AG08396 (cell line): ENCODE data around the gene MLLT1.
"Not testable (repeated sequence)": the region's sequence is repeated elsewhere in the genome, so short reads cannot be mapped to it uniquely, and the experiment has no call there.

ENCODE experiments used
- DNase-seq: peaks from one replicate; pipeline ENCODE4 v3.0.0; 2012; ENCODE audit warnings: low spot score, mixed read lengths

MLLT1 gene

GRCh38 chr19:6279931-6280591 lies at the start of gene MLLT1:
Gene MLLT1 (minus strand): TSS chr19:6279975. CDS start chr19:6279784, 191 bp downstream.
- peak; percentile 100 for DNase-seq

- no peak for DNase-seq
Measured at GRCh38 chr19:6326815-6327214, 47.0 kb upstream of the MLLT1 start.

- no peak for DNase-seq
Measured at GRCh38 chr19:6325614-6326013, 45.8 kb upstream of the MLLT1 start.

- no peak for DNase-seq
Measured at GRCh38 chr19:6324757-6325156, 45.0 kb upstream of the MLLT1 start.

GRCh38 chr19:6322284-6322683 lies 42.5 kb upstream of the MLLT1 start:
- no peak for DNase-seq

GRCh38 chr19:6319376-6319775 lies 39.6 kb upstream of the MLLT1 start:
- DNase-seq = no peak

GRCh38 chr19:6318772-6319171 lies 39.0 kb upstream of the MLLT1 start:
- no peak for DNase-seq

GRCh38 chr19:6315646-6316045 lies 35.9 kb upstream of the MLLT1 start:
- not testable (repeated sequence) for DNase-seq

GRCh38 chr19:6313398-6313969 lies 33.7 kb upstream of the MLLT1 start:
- no peak for DNase-seq

GRCh38 chr19:6312018-6312417 lies 32.2 kb upstream of the MLLT1 start:
- DNase-seq = no peak

- no peak for DNase-seq
Measured at GRCh38 chr19:6298413-6298812, 18.6 kb upstream of the MLLT1 start.

GRCh38 chr19:6297202-6297601 lies 17.4 kb upstream of the MLLT1 start:
- DNase-seq = no peak

GRCh38 chr19:6292006-6292405 lies 12.2 kb upstream of the MLLT1 start:
- DNase-seq = no peak

- DNase-seq = no peak
Measured at GRCh38 chr19:6288737-6289136, 9.0 kb upstream of the MLLT1 start.

- no peak for DNase-seq
Measured at GRCh38 chr19:6287269-6287885, 7.6 kb upstream of the MLLT1 start.

- no peak for DNase-seq
Measured at GRCh38 chr19:6286676-6287075, 6.9 kb upstream of the MLLT1 start.

- not testable (repeated sequence) for DNase-seq
Measured at GRCh38 chr19:6282393-6282792, 2.6 kb upstream of the MLLT1 start.

GRCh38 chr19:6279620-6279930 lies 200 bp downstream of the MLLT1 start:
- DNase-seq = no peak

GRCh38 chr19:6278740-6279619 lies 795 bp downstream of the MLLT1 start:
- no peak for DNase-seq

GRCh38 chr19:6278051-6278450 lies 1.7 kb downstream of the MLLT1 start:
- DNase-seq = no peak

- no peak for DNase-seq
Measured at GRCh38 chr19:6276447-6276846, 3.3 kb downstream of the MLLT1 start.

GRCh38 chr19:6275170-6275744 lies 4.5 kb downstream of the MLLT1 start:
- no peak for DNase-seq
